Epithelial cell of esophagus (primary cell): Measurements from ENCODE around the gene ZAP70.

Experiments
- DNase-seq: peaks from one replicate; pipeline ENCODE4 v3.0.0; 2010; ENCODE audit warnings: low read depth
- H3K4me3 ChIP-seq: 2 replicates; pipeline ENCODE4 v1.5.1; 2011; ENCODE audit warnings: mild to moderate bottlenecking, low read length, control low read depth
- CTCF ChIP-seq: IDR thresholded peaks from 2 replicates; pipeline ENCODE4 v1.5.1; 2011; ENCODE audit warnings: low read depth, mild to moderate bottlenecking, low read length, control low read depth, inconsistent platforms; ENCODE audit not compliant: insufficient read depth; ENCODE audit errors: missing control alignments

ZAP70 gene

GRCh38 chr2:97730245-97730644 is 16.9 kb downstream of the ZAP70 start:
- DNase-seq: peak; percentile 94
- no peak for TF ChIP-seq CTCF
- H3K4me3 ChIP-seq: no peak overlapping the region

GRCh38 chr2:97731274-97732020 is 18.1 kb downstream of the ZAP70 start:
- TF ChIP-seq CTCF: no peak
- DNase-seq: no peak
- H3K4me3 ChIP-seq: no peak overlapping the region

- no peak overlapping the region for H3K4me3 ChIP-seq
- peak; percentile 46 for DNase-seq
- TF ChIP-seq CTCF: no peak
These were observed 19.3 kb downstream of the ZAP70 start for GRCh38 chr2:97732436-97733340.

- DNase-seq: no peak
- no peak for TF ChIP-seq CTCF
- no peak overlapping the region for H3K4me3 ChIP-seq
These were observed 20.1 kb downstream of the ZAP70 start for GRCh38 chr2:97733341-97734035.

GRCh38 chr2:97734061-97735051 is 21.0 kb downstream of the ZAP70 start:
- DNase-seq: no peak
- TF ChIP-seq CTCF: no peak
- H3K4me3 ChIP-seq: no peak overlapping the region

- TF ChIP-seq CTCF: no peak
- DNase-seq: no peak
- H3K4me3 ChIP-seq: no peak overlapping the region
These were observed 21.8 kb downstream of the ZAP70 start for GRCh38 chr2:97735161-97735561.
